Measurements from ENCODE around the gene PDE6B. TPM values are rescaled to one million over a fixed set of nuclear protein-coding genes. Genes with fewer than 3 reads are reported as not detected.
"Not testable (repeated sequence)": the region's sequence is repeated elsewhere in the genome, so short reads cannot be mapped to it uniquely, and the experiment has no call there.

Gene PDE6B
- total and polyA plus RNA-seq, 8 donors, result 7.6 to 21.1 (median 16.4) TPM

GRCh38 chr4:688854-689681, 63.7 kb downstream of the PDE6B start, which contains the start of gene SLC49A3:
Gene SLC49A3, minus strand, starts transcription at chr4:689151. Its CDS starts 24 bp downstream, at chr4:689127.
- Histone ChIP-seq H3K27me3 (peaks cover 0 to 18% of the 10 kb centered on the region in 2 donors), H3K9me3 (no peaks in the 10 kb centered on the region), H3K27ac (peak within 1 kb of the TSS; percentile 90 to 91), H3K36me3 (peaks cover 0 to 5% of the 10 kb centered on the region in 2 donors), H3K4me3 (peak within 1 kb of the TSS; percentile 51 to 59), H3K4me1 (peaks cover 26 to 42% of the 10 kb centered on the region in 2 donors)
- TF ChIP-seq CTCF (IDR thresholded peaks at IDR 0.05), result no peak
- intact Hi-C loops (cut with DNase I), result no loop called here
- ATAC-seq (peak; percentile 18), DNase-seq (peak in 3 of 4 donors; percentile 29 to 86 (median 57))

- Histone ChIP-seq H3K4me1 (peaks cover 26 to 41% of the 10 kb centered on the region in 2 donors), H3K27me3 (peaks cover 0 to 18% of the 10 kb centered on the region in 2 donors), H3K9me3 (no peaks in the 10 kb centered on the region), H3K27ac (peak overlapping the region; percentile 90 to 91), H3K4me3 (peak overlapping the region; percentile 51 to 59), H3K36me3 (peaks cover 0 to 5% of the 10 kb centered on the region in 2 donors)
- intact Hi-C loops (cut with DNase I), result no loop called here
- ATAC-seq, result peak; percentile 2
- no peak for TF ChIP-seq CTCF (IDR thresholded peaks at IDR 0.05)
- peak in 1 of 4 donors; percentile 45 for DNase-seq
These were observed 64.3 kb downstream of the PDE6B start for GRCh38 chr4:689723-690122.

GRCh38 chr4:692771-693554, 67.6 kb downstream of the PDE6B start:
- H3K36me3 ChIP-seq, result no peaks in the 10 kb centered on the region
- intact Hi-C loops (cut with DNase I), result no loop called here

GRCh38 chr4:694341-694940, 69.1 kb downstream of the PDE6B start:
- H3K9me3 ChIP-seq; H3K4me3 ChIP-seq; DNase-seq; intact Hi-C loops (cut with DNase I); H3K36me3 ChIP-seq; ATAC-seq; H3K27ac ChIP-seq: not testable (repeated sequence)
- H3K27me3 ChIP-seq, result peaks cover 0 to 16% of the 10 kb centered on the region in 2 donors
- H3K4me1 ChIP-seq, result peaks cover 3 to 18% of the 10 kb centered on the region in 2 donors

More at GRCh38 chr4:692771-693554, 67.6 kb downstream of the PDE6B start:
- no peaks in the 10 kb centered on the region for H3K9me3 ChIP-seq
- TF ChIP-seq CTCF (IDR thresholded peaks at IDR 0.05), result no peak
- H3K4me3 ChIP-seq, result no peak overlapping the region
- DNase-seq, result no peak
- peaks cover 15 to 24% of the 10 kb centered on the region in 2 donors for H3K4me1 ChIP-seq
- H3K27ac ChIP-seq, result no peak overlapping the region
- no peak for ATAC-seq
- peaks cover 0 to 24% of the 10 kb centered on the region in 2 donors for H3K27me3 ChIP-seq

- Histone ChIP-seq H3K27ac (peak overlapping the region in 1 of 2 donors; percentile 82), H3K4me1 (peaks cover 0 to 17% of the 10 kb centered on the region in 2 donors), H3K4me3 (no peak overlapping the region), H3K36me3 (no peaks in the 10 kb centered on the region), H3K9me3 (no peaks in the 10 kb centered on the region), H3K27me3 (peaks cover 0 to 5% of the 10 kb centered on the region in 2 donors)
- no peak for TF ChIP-seq CTCF (IDR thresholded peaks at IDR 0.05)
- DNase-seq, result no peak
- no peak for ATAC-seq
- intact Hi-C loops (cut with DNase I), result no loop called here
These were observed 74.6 kb downstream of the PDE6B start for GRCh38 chr4:699816-700580.

Data from left lung (tissue), 10 donors.